Epithelial cell of proximal tubule (primary cell): Measurements from ENCODE around the gene BOLL. TPM values are rescaled to one million over a fixed set of nuclear protein-coding genes. Genes with fewer than 3 reads are reported as not detected.

ENCODE experiments used
- DNase-seq: peaks from one replicate; pipeline ENCODE4 v3.0.0-alpha.2; 2011; ENCODE audit warnings: low read depth
- H3K4me3 ChIP-seq: 2 replicates; pipeline ENCODE4 v1.5.1; 2011; ENCODE audit warnings: low read depth, mild to moderate bottlenecking, low read length
- total RNA-seq: library from RNA; depleted of rRNA; stranded (reverse); fragments of >200 nt; gene quantifications from 2 replicates; pipeline ENCODE4 v1.2.3, GENCODE V29; 2015
- TF ChIP-seq, protein P1 (sequence below): conservative IDR thresholded peaks from 2 replicates; pipeline ENCODE4 v1.5.1; 2012; ENCODE audit warnings: low read depth, mild to moderate bottlenecking, low read length

Gene BOLL
- total RNA-seq, 1 donor from 2014 or later: not detected

DNA sequence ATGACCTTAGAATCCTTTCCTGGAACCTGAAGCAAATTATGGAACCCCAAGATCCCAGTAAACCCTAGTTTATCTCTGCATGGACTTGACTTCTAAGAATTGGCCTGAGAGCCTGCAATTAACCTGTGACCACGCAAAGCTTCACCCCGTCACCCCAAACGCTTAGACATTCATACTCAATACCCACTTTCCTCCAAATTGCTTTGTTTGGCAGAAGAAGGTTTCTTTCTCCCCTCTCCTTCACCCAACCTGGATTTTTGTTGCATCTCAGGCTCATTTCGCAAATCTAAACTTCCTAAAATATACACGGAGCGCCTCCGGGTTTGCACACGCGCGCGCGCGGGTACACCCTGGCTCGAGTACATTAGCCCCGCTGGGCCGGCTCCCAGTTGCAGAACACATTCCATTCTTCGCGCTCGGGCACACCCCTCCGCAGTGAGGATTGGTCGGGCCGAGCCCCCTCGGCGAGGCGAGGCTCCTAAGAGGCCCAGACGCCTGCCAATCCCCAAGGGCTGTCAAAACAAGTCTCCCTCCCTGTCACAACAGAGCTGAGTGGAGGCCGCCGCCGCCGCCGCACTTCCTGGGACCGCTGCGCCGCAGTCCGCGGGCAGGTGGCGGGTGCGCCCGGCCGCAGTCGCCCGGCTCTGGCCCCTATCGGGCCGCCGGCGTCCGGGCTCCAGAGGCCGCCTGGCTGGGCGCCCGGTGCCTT lies 19.1 kb upstream of the BOLL start, which contains the start of gene PLCL1:
TSS of gene PLCL1 (plus strand) at position 545 of the 709 bp plus-strand sequence.
- TF ChIP-seq, protein P1, sequence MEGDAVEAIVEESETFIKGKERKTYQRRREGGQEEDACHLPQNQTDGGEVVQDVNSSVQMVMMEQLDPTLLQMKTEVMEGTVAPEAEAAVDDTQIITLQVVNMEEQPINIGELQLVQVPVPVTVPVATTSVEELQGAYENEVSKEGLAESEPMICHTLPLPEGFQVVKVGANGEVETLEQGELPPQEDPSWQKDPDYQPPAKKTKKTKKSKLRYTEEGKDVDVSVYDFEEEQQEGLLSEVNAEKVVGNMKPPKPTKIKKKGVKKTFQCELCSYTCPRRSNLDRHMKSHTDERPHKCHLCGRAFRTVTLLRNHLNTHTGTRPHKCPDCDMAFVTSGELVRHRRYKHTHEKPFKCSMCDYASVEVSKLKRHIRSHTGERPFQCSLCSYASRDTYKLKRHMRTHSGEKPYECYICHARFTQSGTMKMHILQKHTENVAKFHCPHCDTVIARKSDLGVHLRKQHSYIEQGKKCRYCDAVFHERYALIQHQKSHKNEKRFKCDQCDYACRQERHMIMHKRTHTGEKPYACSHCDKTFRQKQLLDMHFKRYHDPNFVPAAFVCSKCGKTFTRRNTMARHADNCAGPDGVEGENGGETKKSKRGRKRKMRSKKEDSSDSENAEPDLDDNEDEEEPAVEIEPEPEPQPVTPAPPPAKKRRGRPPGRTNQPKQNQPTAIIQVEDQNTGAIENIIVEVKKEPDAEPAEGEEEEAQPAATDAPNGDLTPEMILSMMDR: no peak
- H3K4me3 ChIP-seq: peak within 1 kb of the TSS; percentile 61
- peak; percentile 45 for DNase-seq

DNA sequence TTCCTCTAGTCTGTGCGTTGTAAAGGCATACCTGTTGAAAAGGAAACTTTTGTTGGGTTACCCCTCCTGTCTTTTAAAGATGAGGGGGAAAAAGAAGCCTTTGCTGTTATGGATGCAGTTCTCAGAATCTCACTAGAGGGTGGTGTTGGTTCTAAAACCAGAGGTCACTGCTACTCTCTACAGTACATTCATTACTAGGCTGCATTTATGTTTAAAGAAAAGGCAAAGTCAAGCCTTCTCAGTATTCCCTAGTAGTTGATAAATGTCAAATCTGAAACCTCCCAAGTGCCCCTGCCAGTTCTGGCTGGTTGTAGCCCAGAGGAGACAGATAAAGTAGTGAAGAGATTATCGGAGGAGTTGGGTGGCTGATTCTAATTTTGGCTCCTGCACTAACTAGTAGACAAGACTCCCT lies 17.9 kb upstream of the BOLL start:
- TF ChIP-seq, protein P1: peak; percentile 89
- DNase-seq: no peak
- no peak overlapping the region for H3K4me3 ChIP-seq

DNA sequence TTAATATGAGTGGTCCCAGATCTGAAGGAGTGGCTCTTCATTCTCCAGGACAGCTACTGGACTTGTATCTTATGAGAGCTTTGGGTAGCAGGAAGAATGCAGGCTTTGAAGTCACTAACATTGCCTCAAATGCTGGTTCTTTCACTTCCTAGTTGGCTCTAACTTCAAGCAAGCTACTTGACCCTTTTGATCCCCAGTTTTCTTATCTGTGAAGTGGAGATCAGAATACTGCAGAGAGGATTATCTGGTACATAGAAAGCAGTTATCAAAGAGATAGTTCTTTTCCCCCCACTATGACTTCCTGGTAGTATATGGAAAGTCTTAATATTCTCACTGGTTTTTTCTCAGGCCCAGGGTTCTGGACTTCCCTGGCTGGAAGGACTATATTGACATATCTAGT lies 15.9 kb upstream of the BOLL start:
- no peak for DNase-seq
- TF ChIP-seq, protein P1: no peak
- H3K4me3 ChIP-seq: no peak overlapping the region

DNA sequence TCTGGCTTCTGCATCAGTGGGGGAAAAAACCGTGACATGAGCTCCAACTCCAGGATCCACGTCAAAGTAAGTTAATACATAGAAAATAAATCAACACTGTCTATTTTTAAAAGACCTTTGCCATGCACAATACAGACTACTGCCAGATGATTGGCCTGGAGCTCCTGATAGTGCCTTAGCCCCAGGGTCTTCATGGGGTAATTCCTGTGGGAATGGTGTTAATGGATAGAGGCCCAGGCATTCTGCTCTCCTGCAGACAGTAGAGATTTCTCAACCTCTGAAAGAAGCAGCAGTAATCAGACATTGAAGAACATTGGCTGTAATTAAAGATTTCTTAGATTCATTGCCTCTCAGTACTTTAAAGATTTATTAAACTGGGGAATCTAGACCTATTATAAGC lies 15.0 kb upstream of the BOLL start:
- DNase-seq: no peak
- H3K4me3 ChIP-seq: no peak overlapping the region
- TF ChIP-seq, protein P1: no peak

DNA sequence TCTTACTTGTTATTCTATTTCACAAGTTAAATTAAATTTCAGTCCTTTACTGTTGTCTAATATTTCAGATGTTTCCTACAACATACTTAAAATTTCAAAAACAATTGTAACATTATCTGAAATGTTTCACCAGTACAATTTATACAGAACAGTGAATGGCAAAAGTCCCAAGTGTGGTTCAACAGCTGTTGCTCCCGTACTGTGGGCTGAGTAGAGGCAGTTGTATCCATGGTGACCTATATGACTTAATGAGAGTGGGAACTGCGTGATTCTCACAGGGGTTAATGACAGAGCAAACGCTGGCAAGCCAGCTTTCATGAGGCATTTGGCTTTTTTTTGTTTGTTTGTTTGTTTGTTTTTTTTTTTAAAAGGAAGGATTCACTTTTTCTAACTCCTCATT lies 13.9 kb upstream of the BOLL start:
- TF ChIP-seq, protein P1: no peak
- no peak overlapping the region for H3K4me3 ChIP-seq
- DNase-seq: no peak

DNA sequence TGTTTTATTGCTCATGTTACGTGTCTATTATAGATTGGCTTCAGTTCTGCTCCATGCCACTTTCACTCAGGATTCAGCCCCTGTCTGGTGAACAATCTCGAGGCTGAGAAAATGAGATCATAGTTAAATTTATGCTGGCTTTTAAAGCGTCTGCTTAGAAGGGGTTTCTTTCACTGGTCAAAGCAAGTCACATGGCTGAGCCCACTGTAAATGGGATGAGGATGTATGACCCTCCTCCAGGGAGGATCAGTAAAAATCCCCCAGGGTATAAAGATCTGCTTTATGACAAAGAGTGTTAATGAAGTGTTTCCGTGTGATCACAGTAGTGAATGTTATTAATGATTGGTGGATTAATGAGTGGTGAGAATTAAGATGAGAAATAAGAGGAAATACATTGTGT lies 13.1 kb upstream of the BOLL start:
- H3K4me3 ChIP-seq: no peak overlapping the region
- DNase-seq: no peak
- TF ChIP-seq, protein P1: no peak

DNA sequence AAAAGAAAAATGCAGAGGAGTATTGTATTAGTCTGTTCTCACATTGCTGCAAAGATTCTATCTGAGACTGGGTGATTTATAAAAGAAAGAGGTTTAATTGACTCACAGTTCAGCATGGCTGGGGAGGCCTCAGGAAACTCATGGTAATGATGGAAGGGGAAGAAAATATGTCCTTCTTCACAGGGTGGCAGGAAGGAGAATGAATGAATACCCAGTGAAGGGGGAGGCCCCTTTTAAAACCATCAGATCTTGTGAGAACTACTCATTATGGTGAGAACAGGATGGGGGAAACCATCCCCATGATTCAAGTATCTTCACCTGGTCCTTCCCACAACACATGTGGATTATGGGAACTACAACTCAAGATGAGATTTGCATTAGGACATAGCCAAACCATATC lies 10.2 kb upstream of the BOLL start:
- TF ChIP-seq, protein P1: no peak
- no peak for DNase-seq
- no peak overlapping the region for H3K4me3 ChIP-seq
